CD4-positive, CD25-positive, alpha-beta regulatory T cell (primary cell): ENCODE results near the gene TSC1. TPM values are rescaled to one million over a fixed set of nuclear protein-coding genes. Genes with fewer than 3 reads are reported as not detected.

Experiments used
- ATAC-seq, 2 donors: fragments of 150-1000 bp; cut with Tn5 transposase; one replicate each; pipeline ENCODE4 v1.10.0; 2021; ENCODE audit warnings: low read depth in 2 of 2, moderate number of reproducible peaks in 2 of 2, moderate library complexity in 1 of 2
- DNase-seq, 3 donors: peaks; one replicate each; pipeline versions ENCODE4 v3.0.0 to v3.0.0-alpha.2; 2012 to 2022; ENCODE audit warnings: mixed read lengths in 1 of 3
- H3K27ac ChIP-seq: one replicate; pipeline ENCODE4 v1.7.0; 2013; ENCODE audit warnings: mild to moderate bottlenecking, low read length; ENCODE audit not compliant: insufficient read depth, poor library complexity, severe bottlenecking
- H3K27me3 ChIP-seq: one replicate; pipeline ENCODE4 v1.7.0; 2013; ENCODE audit warnings: low read length; ENCODE audit not compliant: control insufficient read depth, insufficient read depth
- H3K36me3 ChIP-seq: one replicate; pipeline ENCODE4 v1.7.0; 2013; ENCODE audit warnings: mild to moderate bottlenecking, low read length, moderate library complexity; ENCODE audit not compliant: control insufficient read depth, insufficient read depth
- H3K4me1 ChIP-seq: 2 replicates; pipeline ENCODE4 v1.7.0; 2013; ENCODE audit warnings: mild to moderate bottlenecking, low read length; ENCODE audit not compliant: insufficient read depth, control insufficient read depth, poor library complexity, severe bottlenecking
- H3K4me3 ChIP-seq: one replicate; pipeline ENCODE4 v1.7.0; 2013; ENCODE audit warnings: low read depth, mild to moderate bottlenecking, low read length, moderate library complexity
- H3K9me3 ChIP-seq, 2 experiments: 1 replicate in 1 of 2; 2 replicates in 1 of 2; pipeline ENCODE4 v1.7.0; 2013; ENCODE audit warnings: low read length in 2 of 2, mild to moderate bottlenecking in 1 of 2, moderate library complexity in 1 of 2; ENCODE audit not compliant: control insufficient read depth in 2 of 2
- H3K27ac Mint-ChIP-seq, 3 donors: one replicate each; pipeline ENCODE4 v1.8.0; 2020 to 2022; ENCODE audit warnings: mild to moderate bottlenecking in 3 of 3, mixed read lengths in 3 of 3, moderate library complexity in 2 of 3
- H3K27me3 Mint-ChIP-seq: one replicate; pipeline ENCODE4 v1.8.0; 2022; ENCODE audit warnings: mild to moderate bottlenecking, mixed read lengths
- H3K36me3 Mint-ChIP-seq: one replicate; pipeline ENCODE4 v1.8.0; 2020; ENCODE audit warnings: mixed read lengths
- H3K4me1 Mint-ChIP-seq, 4 donors: one replicate each; pipeline ENCODE4 v1.8.0; 2020 to 2022; ENCODE audit warnings: mixed read lengths in 4 of 4, mild to moderate bottlenecking in 1 of 4
- H3K4me3 Mint-ChIP-seq, 4 donors: one replicate each; pipeline ENCODE4 v1.8.0; 2020 to 2022; ENCODE audit warnings: mild to moderate bottlenecking in 4 of 4, mixed read lengths in 4 of 4, moderate library complexity in 3 of 4
- H3K9me3 Mint-ChIP-seq, 7 donors: one replicate each; pipeline ENCODE4 v1.8.0; 2020 to 2022; ENCODE audit warnings: mixed read lengths in 7 of 7, mild to moderate bottlenecking in 3 of 7, moderate library complexity in 2 of 7
- polyA plus RNA-seq, 4 donors: library from polyadenylated mRNA; unstranded; fragments of 300-500 nt; fragmentation: Illumina TruSeq; gene quantifications; one replicate each; pipeline ENCODE4 v1.2.3, GENCODE V29; 2021
- total RNA-seq: library from RNA; stranded (reverse); gene quantifications from one replicate; pipeline ENCODE4 v1.2.3, GENCODE V29; 2022

Gene TSC1
- total and polyA plus RNA-seq, 5 donors from 2014 or later = 8.7 to 63.0 (median 11.7) TPM

DNA sequence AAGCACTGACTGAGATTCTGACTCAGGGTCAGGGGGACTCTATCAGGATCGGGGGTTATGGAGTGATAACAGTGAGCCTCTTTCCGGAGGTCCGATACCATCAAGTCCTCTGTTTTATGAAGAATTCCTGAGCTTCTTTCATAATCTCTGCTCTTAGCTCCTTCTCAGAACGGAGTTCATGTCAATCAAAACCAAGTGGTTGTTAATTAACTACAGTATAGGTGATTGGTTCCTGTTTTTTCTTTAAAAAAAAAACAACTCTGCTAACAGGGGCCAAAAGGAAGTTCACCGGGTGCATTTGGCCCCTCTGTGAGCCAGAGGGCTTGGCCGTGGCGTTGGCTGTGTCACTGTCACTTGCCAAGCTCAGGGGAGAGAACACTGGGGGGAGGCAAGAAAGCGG lies 38.0 kb upstream of the TSC1 start:
- Mint-ChIP-seq H3K36me3 (no peaks in the 10 kb centered on the region), H3K4me1 (peaks cover 0 to 5% (median 0%) of the 10 kb centered on the region in 4 donors), H3K27me3 (peaks cover 44% of the 10 kb centered on the region), H3K27ac (no peak overlapping the region), H3K9me3 (no peaks in the 10 kb centered on the region), H3K4me3 (no peak overlapping the region)
- H3K4me1 ChIP-seq = no peaks in the 10 kb centered on the region
- peaks cover 31% of the 10 kb centered on the region for H3K27me3 ChIP-seq
- no peak overlapping the region for H3K27ac ChIP-seq
- H3K4me3 ChIP-seq = no peak overlapping the region
- H3K9me3 ChIP-seq = no peaks in the 10 kb centered on the region
- no peaks in the 10 kb centered on the region for H3K36me3 ChIP-seq
- ATAC-seq = no peak
- DNase-seq = no peak

DNA sequence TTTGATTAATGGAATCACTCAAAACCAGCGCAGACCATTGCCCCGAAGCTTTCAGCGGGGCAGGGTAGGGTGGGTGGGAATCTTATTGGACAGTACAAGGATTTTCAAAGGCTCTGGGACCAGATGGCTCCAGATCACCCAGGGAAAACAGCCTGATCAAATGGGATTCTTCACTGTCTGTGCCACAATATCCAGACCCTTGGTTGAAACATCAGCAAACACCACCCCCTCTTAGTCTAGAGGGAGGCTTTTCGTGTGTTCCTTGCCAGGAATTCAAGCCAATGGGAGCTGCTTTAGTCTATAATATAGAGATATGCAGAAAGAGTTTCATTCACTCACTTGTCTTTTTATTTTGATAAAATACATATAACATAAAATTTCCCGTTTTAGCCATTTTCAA lies 35.7 kb upstream of the TSC1 start:
- DNase-seq = no peak
- Mint-ChIP-seq H3K4me1 (peaks cover 0 to 5% (median 0%) of the 10 kb centered on the region in 4 donors), H3K36me3 (no peaks in the 10 kb centered on the region), H3K9me3 (peaks cover 0 to 1% (median 0%) of the 10 kb centered on the region in 7 donors), H3K27me3 (peaks cover 51% of the 10 kb centered on the region), H3K27ac (no peak overlapping the region), H3K4me3 (no peak overlapping the region)
- Histone ChIP-seq H3K36me3 (no peaks in the 10 kb centered on the region), H3K4me1 (no peaks in the 10 kb centered on the region), H3K4me3 (no peak overlapping the region), H3K27me3 (peaks cover 29% of the 10 kb centered on the region), H3K9me3 (no peaks in the 10 kb centered on the region), H3K27ac (no peak overlapping the region)
- ATAC-seq = no peak

DNA sequence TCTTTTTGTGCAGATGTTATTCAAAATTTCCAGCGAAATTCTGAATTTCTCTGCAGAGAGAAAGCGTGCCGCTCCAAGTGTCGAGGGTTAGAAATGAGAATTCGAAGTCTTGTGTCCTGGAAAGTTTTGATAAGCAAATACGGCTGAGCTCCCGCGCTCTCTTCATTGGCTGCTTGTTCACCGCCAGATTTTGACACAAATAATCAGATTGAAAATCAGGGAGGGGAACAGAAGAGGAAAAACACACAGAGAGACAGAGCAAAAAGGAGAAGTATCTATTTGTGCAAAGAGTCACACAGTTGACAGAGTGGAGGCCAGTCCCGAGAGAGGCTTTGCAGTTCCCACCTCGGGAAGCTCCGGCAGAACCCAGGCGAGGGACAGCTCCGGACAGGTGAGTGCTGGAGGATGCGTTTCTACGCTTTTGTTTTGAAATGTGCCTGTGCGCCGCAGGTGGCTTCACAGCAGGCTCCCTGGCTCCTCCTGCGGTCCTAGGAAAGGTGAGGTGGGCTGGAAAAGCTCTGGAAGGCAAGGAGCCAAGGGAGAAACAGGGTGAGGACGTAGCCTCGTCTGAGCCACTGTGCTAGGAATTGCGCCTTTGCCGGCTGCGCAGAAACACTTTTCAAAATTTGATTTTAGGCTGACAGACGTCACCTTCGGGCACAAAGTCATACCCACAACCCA lies 34.2 kb upstream of the TSC1 start, which contains the start of gene GFI1B:
GFI1B (plus strand) TSS at position 244 of the 681 bp plus-strand sequence. CDS start 7,985 bp downstream, outside the sequence.
- H3K4me1 ChIP-seq = no peaks in the 10 kb centered on the region
- H3K4me1 Mint-ChIP-seq = peaks cover 0 to 5% (median 0%) of the 10 kb centered on the region in 4 donors
- H3K9me3 ChIP-seq = no peaks in the 10 kb centered on the region
- no peak within 1 kb of the TSS for H3K27ac ChIP-seq
- DNase-seq (no peak), ATAC-seq (no peak)
- H3K36me3 Mint-ChIP-seq = no peaks in the 10 kb centered on the region
- H3K9me3 Mint-ChIP-seq = peaks cover 0 to 2% (median 0%) of the 10 kb centered on the region in 7 donors
- H3K4me3 Mint-ChIP-seq = no peak within 1 kb of the TSS
- H3K4me3 ChIP-seq = no peak within 1 kb of the TSS
- no peak within 1 kb of the TSS for H3K27ac Mint-ChIP-seq
- peaks cover 57% of the 10 kb centered on the region for H3K27me3 Mint-ChIP-seq
- H3K36me3 ChIP-seq = no peaks in the 10 kb centered on the region
- peaks cover 31% of the 10 kb centered on the region for H3K27me3 ChIP-seq

DNA sequence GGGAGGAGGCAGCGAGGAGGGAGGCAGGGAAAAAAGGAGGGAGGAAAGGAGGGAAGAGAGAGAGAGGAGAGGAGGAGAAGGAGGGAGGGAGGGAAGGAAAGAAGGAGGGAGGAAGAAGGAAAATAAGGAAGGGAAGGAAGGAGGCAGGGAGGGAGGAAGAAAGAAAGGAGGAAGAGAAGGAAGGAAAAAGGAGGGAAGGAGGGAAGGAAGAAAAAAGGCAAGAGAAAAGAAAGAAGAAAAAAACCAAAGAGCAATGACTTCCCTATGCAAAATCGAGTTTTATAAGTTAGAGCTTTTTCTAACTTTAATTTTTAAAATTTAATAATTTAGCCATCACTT lies 33.7 kb upstream of the TSC1 start:
- Mint-ChIP-seq H3K9me3 (peaks cover 0 to 2% (median 0%) of the 10 kb centered on the region in 7 donors), H3K4me3 (no peak overlapping the region), H3K27ac (no peak overlapping the region), H3K36me3 (no peaks in the 10 kb centered on the region), H3K27me3 (peaks cover 58% of the 10 kb centered on the region), H3K4me1 (peaks cover 0 to 5% (median 0%) of the 10 kb centered on the region in 4 donors)
- DNase-seq (no peak), ATAC-seq (no peak)
- peaks cover 31% of the 10 kb centered on the region for H3K27me3 ChIP-seq
- no peaks in the 10 kb centered on the region for H3K9me3 ChIP-seq
- no peak overlapping the region for H3K27ac ChIP-seq
- no peak overlapping the region for H3K4me3 ChIP-seq
- H3K4me1 ChIP-seq = no peaks in the 10 kb centered on the region
- no peaks in the 10 kb centered on the region for H3K36me3 ChIP-seq

DNA sequence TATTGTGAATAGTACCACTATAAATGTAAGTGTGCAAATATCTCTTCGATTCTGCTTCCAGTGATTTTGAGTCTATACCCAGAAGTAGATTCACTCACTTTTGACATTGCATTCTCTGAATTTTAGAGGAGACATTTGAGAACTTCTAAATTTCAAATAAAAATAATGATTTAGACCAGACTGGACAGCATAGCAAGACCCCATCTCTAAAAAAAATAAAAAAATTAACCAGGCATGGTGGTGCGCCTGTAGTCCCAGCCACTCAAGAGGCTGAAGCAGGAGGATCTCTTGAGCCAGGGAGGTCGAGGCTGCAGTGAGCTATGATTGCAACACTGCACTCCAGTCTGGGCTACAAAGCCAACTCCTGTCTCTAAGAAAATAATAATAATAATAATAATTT lies 32.2 kb upstream of the TSC1 start:
- Mint-ChIP-seq H3K4me1 (peaks cover 0 to 10% (median 3%) of the 10 kb centered on the region in 4 donors), H3K27me3 (peaks cover 53% of the 10 kb centered on the region), H3K27ac (no peak overlapping the region), H3K4me3 (no peak overlapping the region), H3K36me3 (no peaks in the 10 kb centered on the region), H3K9me3 (peaks cover 0 to 2% (median 0%) of the 10 kb centered on the region in 7 donors)
- Histone ChIP-seq H3K4me3 (no peak overlapping the region), H3K36me3 (no peaks in the 10 kb centered on the region), H3K27ac (no peak overlapping the region), H3K4me1 (peaks cover 3% of the 10 kb centered on the region), H3K27me3 (peaks cover 25% of the 10 kb centered on the region), H3K9me3 (no peaks in the 10 kb centered on the region)
- DNase-seq (no peak), ATAC-seq (no peak)

DNA sequence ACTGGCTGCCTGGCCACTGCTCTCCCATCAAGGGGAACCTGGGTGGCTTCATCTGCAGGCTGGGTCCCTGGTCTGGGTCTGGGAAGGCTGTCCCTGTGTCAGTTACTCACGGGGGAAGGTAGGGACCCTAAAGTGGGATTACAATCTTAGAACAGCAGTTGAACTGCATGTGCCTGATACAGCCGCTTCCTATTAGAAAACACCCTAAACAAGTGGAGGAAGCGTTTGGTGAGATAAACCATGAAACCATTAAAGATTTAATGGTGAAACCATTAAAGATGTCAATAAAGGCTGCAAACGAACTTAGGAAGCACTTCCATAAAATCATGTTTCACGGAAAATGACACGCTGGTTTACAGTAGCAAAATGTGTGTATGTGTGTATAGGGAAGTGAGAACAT lies 31.5 kb upstream of the TSC1 start:
- Mint-ChIP-seq H3K27ac (no peak overlapping the region), H3K27me3 (peaks cover 55% of the 10 kb centered on the region), H3K36me3 (no peaks in the 10 kb centered on the region), H3K4me1 (peaks cover 0 to 10% (median 3%) of the 10 kb centered on the region in 4 donors), H3K9me3 (peaks cover 0 to 2% (median 0%) of the 10 kb centered on the region in 7 donors), H3K4me3 (no peak overlapping the region)
- DNase-seq (no peak), ATAC-seq (no peak)
- H3K27ac ChIP-seq = no peak overlapping the region
- peaks cover 3% of the 10 kb centered on the region for H3K4me1 ChIP-seq
- peaks cover 25% of the 10 kb centered on the region for H3K27me3 ChIP-seq
- no peak overlapping the region for H3K4me3 ChIP-seq
- no peaks in the 10 kb centered on the region for H3K36me3 ChIP-seq
- no peaks in the 10 kb centered on the region for H3K9me3 ChIP-seq

DNA sequence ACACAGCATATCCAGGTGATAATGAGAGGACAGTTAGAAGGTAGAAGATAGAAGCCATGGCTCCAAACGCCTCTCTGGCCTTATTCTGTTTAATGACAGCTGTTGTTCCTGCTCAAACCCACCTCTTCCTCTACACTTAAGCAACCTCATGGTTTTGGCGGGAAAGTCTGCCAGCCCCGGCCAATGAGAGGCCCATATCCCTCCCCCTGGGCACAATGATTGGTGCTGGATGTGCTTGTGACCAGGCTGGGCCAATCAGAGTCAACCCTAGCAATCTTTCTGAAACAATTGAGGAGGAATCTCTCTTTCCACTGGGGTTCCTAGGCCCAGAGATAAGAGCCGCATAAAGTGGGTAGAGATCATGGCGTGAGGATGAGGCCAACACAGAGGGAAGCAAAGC lies 29.3 kb upstream of the TSC1 start:
- ATAC-seq (no peak), DNase-seq (peak in 1 of 3 donors; percentile 33)
- Histone ChIP-seq H3K27ac (no peak overlapping the region), H3K9me3 (no peaks in the 10 kb centered on the region), H3K27me3 (peaks cover 9% of the 10 kb centered on the region), H3K4me3 (no peak overlapping the region), H3K36me3 (no peaks in the 10 kb centered on the region), H3K4me1 (peaks cover 3% of the 10 kb centered on the region)
- Mint-ChIP-seq H3K9me3 (peaks cover 0 to 2% (median 0%) of the 10 kb centered on the region in 7 donors), H3K4me3 (no peak overlapping the region), H3K4me1 (peaks cover 0 to 9% (median 3%) of the 10 kb centered on the region in 4 donors), H3K27ac (no peak overlapping the region), H3K36me3 (no peaks in the 10 kb centered on the region), H3K27me3 (peaks cover 40% of the 10 kb centered on the region)

DNA sequence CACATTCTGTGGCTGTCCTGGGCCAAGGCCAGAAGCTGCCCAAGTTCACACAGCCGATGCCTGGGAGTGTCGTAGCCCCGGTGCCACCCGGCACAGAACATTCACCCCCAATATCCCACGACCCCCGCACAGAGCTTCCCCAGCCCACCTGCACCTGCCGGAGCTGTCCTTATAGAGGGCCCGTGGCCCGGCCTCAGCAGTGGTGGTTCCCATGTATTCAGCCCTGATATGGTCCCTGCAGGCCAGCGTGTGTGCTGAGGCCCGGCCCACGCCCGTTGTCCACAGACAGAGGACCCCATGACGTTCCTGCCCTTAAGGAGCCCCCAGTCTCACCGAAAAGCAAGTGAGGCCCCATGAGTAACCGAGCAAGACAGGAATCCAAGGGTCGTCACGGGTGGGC lies 28.8 kb upstream of the TSC1 start:
- no peak overlapping the region for H3K4me3 ChIP-seq
- Mint-ChIP-seq H3K27me3 (peaks cover 35% of the 10 kb centered on the region), H3K36me3 (no peaks in the 10 kb centered on the region), H3K4me3 (no peak overlapping the region), H3K9me3 (peaks cover 0 to 2% (median 0%) of the 10 kb centered on the region in 7 donors), H3K4me1 (peaks cover 0 to 6% (median 2%) of the 10 kb centered on the region in 4 donors), H3K27ac (no peak overlapping the region)
- no peak overlapping the region for H3K27ac ChIP-seq
- H3K4me1 ChIP-seq = peaks cover 3% of the 10 kb centered on the region
- no peaks in the 10 kb centered on the region for H3K36me3 ChIP-seq
- DNase-seq = no peak
- no peaks in the 10 kb centered on the region for H3K9me3 ChIP-seq
- ATAC-seq = no peak
- H3K27me3 ChIP-seq = peaks cover 4% of the 10 kb centered on the region
